OCI-LY3 (cell line): Measurements from ENCODE around the gene INSIG1.

Source experiments
- EZH2phosphoT487 ChIP-seq: fragments of 200-600 bp; shearing (Covaris generic); IDR thresholded peaks from 2 replicates; pipeline ENCODE4 v1.6.1; 2018; ENCODE audit warnings: antibody characterized with exemption, mixed run types, low read depth
- TF ChIP-seq, protein P1 (sequence below): fragments of 200-600, 300-600 bp; sonication (generic); IDR thresholded peaks from 2 replicates; pipeline ENCODE4 v1.5.1; 2014; ENCODE audit warnings: antibody characterized with exemption, low read length, low read depth

DNA sequence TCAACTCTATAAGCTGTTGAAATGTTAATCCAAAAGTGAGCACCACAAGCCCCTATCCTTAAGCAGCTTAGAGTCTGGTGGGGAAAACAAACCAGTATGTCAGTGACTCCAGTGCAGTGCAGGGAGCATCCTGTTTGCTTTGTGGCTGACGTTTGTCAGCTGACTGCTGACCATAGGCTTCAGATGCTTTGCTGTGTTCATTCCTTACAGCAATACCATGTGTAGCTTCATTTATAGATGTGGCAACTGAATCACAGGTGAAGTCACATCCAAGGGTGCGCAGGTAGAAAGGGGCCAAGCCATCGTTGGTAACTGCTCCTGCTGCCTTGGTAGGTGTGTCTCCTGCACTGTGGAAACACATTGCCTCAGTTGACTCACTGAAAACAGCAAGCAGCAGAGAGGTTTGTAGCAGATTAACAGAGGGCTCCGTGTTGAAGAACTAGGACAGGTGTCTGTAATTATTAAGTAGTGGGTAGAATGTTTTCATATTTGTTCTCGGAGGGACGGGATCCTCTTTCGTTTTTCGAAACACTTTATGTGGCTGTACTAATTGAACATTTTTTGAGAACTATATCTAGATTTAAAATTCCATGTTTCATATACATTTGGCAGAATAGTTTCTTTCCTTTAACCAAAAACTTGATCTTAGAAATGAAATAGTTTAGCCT, 2.0 kb downstream of the INSIG1 start:
- TF ChIP-seq, protein P1, sequence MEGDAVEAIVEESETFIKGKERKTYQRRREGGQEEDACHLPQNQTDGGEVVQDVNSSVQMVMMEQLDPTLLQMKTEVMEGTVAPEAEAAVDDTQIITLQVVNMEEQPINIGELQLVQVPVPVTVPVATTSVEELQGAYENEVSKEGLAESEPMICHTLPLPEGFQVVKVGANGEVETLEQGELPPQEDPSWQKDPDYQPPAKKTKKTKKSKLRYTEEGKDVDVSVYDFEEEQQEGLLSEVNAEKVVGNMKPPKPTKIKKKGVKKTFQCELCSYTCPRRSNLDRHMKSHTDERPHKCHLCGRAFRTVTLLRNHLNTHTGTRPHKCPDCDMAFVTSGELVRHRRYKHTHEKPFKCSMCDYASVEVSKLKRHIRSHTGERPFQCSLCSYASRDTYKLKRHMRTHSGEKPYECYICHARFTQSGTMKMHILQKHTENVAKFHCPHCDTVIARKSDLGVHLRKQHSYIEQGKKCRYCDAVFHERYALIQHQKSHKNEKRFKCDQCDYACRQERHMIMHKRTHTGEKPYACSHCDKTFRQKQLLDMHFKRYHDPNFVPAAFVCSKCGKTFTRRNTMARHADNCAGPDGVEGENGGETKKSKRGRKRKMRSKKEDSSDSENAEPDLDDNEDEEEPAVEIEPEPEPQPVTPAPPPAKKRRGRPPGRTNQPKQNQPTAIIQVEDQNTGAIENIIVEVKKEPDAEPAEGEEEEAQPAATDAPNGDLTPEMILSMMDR = no peak
- no peak for TF ChIP-seq EZH2phosphoT487
